Measurements from ENCODE around the gene ADSL.

DNA sequence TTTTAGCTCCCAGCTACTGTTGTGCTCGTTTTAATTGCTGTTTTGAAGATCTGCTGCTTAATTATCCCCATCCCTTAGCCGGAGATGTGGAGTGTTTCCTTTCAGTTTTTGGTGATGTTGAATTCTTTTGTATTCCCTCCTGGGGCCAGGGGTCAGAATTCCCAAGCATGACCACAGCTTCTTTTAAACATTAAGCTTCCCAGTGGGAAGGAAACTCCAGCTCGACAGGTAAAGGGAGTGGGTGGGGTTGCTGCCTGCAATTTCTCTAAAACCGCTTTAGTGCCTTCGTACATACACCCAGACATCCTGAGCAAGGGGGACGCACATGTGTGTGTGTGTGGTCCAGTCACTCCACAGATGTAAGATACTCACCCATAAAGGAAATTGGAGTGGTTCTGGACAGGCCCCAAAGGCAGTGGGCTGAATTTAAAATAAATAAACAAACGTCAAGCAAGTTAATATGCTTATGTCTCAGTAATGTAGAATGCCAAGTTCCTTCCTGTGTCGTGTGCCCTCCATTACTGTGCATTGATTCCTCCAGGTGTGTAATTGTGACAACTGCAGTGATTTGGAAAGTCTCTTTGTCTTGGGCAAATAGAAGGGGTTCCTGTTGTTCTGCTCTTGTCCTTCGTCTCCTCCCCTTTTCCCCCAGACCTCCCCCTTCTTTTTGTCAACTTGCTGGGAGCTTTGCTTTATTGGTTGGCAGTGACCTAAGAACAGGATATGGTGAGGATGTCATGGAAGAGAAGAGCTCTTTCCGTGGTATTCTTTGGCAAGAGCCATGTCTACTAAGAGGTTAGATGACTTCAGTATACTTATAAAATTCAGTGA lies 19.2 kb upstream of the ADSL start:
- TF ChIP-seq POLR2A (IDR thresholded peaks at IDR 0.05; ENCODE audit: low read depth, low read length) = no peak
- TF ChIP-seq CTCF (conservative IDR thresholded peaks at IDR 0.05; ENCODE audit: low read depth, low read length) = no peak
- no peak for TF ChIP-seq MXI1 (IDR thresholded peaks at IDR 0.05; ENCODE audit: borderline replicate concordance, low read depth, low read length)
- no peak for TF ChIP-seq SMC3 (IDR thresholded peaks at IDR 0.05; ENCODE audit: low read depth, low read length)
- no peak for TF ChIP-seq CHD1 (IDR thresholded peaks at IDR 0.05; ENCODE audit: low read depth, low read length)
- TF ChIP-seq NFE2L2 (IDR thresholded peaks at IDR 0.05; ENCODE audit: low read depth, low read length) = no peak
- no peak for TF ChIP-seq USF2 (IDR thresholded peaks at IDR 0.05; ENCODE audit: low read depth, low read length)
- no peak for TF ChIP-seq BHLHE40 (IDR thresholded peaks at IDR 0.05; ENCODE audit: low read depth, low read length)
